ENCODE results near the gene OR2G2. TPM values are rescaled to one million over a fixed set of nuclear protein-coding genes. Genes with fewer than 3 reads are reported as not detected.

OR2G2 gene, protein sequence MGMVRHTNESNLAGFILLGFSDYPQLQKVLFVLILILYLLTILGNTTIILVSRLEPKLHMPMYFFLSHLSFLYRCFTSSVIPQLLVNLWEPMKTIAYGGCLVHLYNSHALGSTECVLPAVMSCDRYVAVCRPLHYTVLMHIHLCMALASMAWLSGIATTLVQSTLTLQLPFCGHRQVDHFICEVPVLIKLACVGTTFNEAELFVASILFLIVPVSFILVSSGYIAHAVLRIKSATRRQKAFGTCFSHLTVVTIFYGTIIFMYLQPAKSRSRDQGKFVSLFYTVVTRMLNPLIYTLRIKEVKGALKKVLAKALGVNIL
- total RNA-seq = not detected in 2 replicates

DNA sequence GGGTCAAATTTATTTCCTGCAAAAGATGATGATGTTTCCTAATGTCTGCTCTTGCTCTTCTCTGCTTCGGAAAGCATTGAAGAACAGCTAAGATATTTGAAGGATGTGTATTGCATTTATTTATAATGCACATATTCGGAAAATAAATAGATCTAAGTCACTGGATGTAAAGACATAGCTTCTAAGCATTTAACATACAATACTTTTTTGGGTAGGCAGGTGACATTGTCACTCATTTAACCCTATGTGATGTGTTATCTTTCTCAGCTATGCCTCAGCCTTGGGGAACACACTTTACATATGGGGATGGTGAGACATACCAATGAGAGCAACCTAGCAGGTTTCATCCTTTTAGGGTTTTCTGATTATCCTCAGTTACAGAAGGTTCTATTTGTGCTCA lies at the start of gene OR2G2:
Gene OR2G2 (plus strand): TSS at position 301 of the 400 bp plus-strand sequence. CDS start 0 bp downstream, at position 301.
- no peak for DNase-seq (ENCODE audit: low read depth)

DNA sequence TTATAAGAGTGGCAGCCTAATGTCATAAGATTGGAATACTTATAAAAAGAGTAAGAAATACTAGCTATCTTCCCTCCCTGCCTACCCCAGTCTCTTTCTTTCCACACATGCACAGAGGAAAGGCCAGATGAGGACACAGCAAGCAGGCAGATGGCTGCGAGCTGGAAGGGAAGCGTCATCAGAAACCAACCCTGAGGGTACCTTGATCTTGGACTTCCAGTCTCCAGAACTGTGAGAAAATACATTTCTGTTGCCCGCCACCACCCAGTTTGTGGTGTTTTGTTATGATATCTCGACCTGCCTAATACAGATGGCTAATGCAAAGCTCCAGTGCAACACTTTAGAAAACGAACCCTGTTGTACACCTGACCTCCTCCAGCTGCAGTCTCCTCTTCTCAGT lies 49.6 kb upstream of the OR2G2 start:
- DNase-seq (ENCODE audit: low read depth) = no peak

DNA sequence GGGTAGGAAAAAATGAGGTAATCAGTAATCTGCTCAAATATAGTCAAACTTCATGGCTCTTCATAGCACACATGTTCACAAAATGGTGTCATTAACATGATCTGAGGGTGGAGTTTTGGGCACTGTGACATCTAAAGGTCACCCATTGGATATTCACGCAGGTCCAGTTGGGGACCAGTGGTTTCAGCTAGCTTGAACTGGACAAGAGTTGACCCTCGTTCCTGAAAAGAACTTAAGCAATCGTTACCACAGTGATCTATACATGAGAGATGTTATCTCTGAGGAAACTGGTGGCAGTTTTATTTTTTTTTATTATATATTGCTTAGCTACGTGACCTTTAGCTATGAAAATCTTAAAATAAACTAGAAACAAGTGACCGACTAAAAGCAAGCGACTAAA lies 48.9 kb upstream of the OR2G2 start:
- DNase-seq (ENCODE audit: low read depth) = no peak

DNA sequence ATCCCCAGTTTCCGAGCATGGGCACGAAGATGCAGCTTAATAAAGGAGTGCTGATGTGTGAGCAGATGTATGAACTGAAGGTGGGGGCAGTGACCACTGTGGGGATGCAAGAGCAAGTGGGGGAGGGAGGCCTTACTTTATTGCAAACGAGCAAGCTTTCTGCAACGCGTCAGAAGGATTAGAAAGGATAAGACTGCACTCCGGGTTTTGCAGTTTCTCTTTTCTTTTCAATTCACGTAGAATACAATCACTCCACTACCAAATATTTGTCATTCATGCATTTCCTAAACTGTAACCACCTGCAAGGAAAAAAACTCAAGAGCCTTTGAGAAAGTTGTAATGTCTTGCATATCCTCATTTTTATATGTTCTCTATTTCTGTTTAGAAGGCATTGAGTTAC lies 47.6 kb upstream of the OR2G2 start:
- no peak for DNase-seq (ENCODE audit: low read depth)

DNA sequence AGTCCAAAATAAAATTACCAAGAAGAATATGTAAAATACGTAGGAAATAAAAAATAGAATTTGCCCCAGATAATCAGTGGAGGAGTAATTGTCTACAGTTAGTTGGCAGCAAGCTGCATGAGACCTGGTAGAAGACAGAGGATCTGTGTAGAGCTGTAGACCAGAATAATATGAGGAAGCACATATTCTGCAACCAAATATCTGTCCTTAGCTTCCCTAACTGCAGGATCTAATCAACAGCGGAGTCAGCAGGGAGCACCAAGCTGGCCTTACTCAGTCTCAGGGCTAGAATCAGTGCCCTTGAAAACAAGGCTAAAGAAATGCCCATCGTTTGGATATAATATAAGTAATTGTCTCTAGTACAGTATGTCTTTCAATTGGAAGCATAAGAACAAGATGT lies 45.3 kb upstream of the OR2G2 start:
- DNase-seq (ENCODE audit: low read depth) = no peak

DNA sequence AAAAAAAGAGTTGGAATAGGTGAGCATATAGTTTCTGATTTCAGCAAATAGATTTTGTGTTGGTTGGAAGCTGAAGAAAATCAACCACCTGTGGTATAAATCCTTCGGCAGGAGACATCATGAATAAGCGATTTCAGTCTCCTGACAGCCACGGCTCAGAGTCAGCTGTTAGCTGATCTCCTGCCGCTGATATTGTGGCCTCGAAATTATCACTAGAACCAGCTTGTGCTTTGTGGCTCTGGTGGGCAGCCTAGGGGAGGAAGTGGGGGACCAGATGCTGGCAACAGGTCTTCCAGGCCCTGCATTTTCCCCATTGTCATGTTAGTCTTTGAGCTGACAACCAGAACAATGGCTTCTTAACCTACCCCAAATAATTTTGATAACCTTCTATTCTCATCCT lies 40.1 kb upstream of the OR2G2 start:
- DNase-seq (ENCODE audit: low read depth) = no peak

DNA sequence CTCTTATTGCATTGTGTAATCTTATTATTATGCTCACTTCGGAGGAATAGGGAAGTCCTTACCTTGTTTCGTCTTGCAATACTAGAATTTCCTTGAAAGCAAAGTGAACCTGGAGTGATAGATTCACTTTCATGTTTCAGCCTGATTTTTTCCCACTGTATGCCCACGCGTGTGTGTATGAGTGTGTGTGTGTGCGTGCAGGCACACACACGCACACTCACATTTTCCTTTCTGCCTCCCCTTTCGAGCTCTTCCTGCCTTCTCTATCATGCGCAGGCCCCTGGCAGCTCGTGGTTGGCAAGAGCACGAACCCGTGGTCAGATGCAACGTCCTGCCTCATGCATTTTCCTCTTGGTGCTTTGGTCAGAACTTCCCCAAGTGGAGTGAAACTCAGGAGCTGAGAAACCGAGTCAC lies 39.4 kb upstream of the OR2G2 start, which contains the start of gene GCSAML:
Gene GCSAML (plus strand): TSS at position 366 of the 414 bp plus-strand sequence. CDS start 58 bp downstream, outside the sequence.
- no peak for DNase-seq (ENCODE audit: low read depth)

DNA sequence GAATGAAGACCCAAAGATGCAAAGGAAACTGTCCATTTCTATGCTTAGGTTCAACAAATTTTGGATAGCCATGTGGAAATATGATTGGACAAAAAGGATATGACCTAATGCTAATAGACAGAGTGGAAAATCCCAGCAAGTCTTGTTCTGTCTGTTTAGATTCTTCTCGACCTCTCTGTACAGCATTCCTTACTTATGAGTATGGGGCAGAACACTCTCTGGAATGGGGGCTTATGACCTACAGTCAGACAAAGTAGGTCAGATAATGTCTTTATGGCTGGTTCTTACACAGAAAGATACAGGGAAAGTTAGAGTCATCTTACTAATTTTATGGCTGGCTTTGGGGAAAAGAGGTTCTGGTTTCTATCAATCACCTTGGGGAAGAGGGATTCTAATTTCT lies 36.4 kb upstream of the OR2G2 start:
- no peak for DNase-seq (ENCODE audit: low read depth)

DNA sequence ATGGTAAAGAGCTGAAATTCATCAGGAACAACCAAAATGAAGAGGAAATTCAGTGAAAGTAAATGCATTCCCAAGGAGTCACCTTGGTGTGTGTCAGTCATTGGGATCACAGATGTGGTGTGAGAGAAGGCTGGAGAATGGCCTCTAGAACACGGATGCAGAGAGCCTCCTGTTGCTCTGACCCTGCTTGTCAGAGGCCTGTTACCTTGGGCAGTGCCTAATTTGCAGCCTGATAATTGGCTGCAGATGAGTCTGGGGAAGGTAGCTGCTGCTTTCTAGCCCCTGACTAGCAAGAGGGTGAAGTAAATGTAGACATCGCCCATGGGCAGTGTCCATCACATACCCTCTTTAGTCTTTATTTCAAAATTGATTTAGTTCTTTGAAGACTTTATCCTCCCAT lies 35.9 kb upstream of the OR2G2 start:
- no peak for DNase-seq (ENCODE audit: low read depth)

DNA sequence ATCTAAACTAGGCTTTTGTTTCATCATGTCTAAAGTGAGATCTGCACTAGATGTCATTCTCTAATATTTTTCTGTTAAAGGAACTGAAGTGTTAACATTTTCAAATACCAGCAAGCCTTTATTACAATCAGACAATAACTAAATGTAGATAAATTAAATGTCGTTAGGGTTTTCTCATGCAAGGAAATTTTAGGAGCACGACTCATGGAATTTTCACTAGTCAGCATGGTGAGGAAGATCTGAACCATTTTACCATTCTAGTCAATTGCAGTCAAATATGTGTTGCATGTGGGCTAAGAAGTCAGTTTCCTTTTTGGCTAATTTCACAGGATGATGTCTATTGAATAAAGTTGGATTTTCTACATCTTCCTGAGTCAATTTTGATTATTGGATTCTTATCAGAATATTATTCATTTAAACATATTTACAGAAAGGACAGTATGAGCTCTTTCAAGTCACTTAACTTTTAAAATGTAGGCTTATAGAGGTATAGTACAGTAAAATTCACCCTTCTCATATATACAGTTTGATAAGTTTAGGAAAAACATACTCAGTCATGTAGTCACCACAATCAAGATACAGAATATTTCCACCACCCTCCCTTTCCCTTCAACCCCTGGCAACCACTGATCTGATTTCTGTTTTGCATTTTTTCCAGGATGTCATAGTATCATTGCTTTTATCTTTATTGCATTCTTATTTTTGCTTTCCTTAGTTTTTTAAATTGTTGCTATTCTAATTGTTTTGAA lies 30.1 kb upstream of the OR2G2 start:
- DNase-seq (ENCODE audit: low read depth) = no peak

DNA sequence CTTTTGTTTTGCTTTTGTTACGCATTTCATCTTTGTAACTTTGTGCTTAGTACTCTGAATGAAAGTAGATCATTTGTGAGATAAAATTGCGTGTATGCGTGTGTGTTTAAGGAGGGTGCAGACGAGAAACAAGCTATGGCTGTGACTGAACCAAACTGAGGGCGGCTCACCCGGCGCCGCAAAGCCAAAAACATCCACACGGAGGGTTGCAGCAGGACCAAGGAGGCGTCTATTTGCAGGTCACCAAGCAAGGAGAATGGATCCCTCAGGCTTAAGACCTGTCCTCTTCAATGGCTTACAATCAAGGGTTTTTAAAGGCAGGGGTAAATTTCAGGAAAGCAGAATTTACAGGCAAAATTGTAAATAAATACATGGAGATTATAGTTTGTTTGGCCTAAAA lies 26.4 kb upstream of the OR2G2 start:
- DNase-seq (ENCODE audit: low read depth) = no peak

DNA sequence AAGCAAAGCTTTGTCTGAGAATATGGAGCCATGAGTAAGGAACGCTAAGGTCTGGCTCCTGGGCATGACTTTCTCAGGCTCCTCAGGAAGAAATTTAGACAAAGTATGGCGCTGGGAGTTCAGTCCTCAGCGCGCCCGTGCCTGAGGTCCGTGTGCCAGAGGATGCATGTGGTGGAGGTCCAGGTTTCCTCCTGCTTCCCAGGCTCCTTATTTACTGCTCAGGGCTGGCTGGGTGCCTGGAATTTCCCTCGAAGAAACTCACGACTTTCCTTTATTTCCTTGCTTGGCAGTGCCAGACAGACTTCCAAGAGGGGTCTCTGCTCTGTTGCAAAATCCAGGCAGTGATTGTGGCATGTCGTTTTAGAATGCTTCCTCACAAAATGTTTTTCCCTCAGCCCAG lies 26.0 kb upstream of the OR2G2 start:
- no peak for DNase-seq (ENCODE audit: low read depth)

DNA sequence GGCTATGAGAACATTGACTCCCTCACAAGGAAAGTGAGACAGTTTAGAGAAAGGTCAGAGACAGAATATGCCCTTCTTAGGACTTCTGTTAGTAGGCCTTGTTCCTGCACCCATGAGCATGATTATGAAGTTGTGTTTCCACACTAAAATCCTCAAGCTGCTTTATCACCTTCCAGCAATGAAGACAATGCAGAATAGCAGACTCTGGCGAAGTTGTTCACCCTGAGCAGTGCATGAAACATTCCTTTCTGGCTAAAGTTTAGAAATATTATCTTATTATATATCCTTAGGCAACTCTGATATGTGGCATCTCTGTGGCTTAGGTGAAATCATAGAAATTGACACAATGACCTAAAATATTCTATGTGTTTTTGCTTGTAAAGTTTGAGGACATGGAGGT lies 13.9 kb upstream of the OR2G2 start:
- DNase-seq (ENCODE audit: low read depth) = no peak

DNA sequence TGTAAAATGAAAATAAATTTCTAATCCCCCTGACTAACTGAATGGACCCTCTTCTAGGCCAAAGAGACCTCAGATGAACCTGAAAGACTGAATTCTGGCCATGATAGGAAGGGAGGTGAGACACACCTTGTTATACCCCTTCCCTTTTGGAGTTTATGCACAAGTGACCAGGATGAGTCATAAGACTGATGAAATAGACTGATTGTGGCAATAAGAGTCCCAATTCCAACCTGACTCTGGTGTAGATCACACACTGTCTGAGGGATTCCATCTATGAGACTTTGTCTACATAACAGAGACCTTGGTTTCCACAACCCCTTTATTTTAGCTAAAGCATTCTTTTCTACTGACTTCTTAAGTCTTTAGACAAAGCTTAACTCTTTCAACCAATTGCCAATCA lies 13.5 kb upstream of the OR2G2 start:
- DNase-seq (ENCODE audit: low read depth) = no peak

DNA sequence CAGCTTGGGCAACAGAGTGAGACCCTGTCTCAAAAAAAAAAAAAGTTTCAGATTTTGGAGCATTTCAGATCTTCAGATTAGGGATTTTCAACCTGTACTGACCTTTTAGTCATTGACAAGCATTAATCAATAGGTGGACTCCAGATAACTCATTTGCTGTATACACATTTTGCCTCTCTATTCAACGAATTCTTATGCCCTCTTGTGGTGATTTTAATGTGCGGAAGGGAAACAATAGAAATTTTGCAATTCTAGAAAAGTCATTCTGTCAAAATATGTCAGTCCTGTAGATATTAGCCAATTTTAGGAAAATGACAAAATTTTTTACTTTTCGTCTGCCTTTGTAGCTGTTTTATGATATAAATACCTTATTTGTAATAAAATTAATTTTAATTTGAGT lies 11.6 kb upstream of the OR2G2 start:
- no peak for DNase-seq (ENCODE audit: low read depth)

DNA sequence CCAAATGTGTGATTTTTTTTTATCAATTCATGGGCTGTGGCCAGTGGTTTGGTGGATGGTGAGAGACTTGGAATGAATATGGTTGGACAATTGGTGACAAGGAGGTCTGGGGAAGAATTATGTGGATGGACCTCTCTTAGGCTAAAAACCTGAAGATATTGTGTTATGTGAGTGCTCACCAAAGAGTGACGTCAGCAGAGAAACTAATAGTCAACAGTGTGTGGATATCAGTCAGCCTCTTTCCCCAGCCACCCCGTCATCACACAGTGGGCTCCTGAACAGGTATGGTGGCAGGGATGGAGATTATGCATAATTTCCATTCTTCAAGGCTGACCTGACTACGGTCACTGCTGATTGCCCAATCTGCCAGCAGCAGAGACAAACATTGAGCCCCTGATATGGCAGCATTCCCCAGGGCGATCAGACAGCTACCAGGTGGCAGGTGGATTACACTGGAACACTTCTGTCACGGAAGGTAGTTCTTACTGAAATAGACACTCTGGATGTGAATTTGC lies 9.2 kb upstream of the OR2G2 start:
- no peak for DNase-seq (ENCODE audit: low read depth)

DNA sequence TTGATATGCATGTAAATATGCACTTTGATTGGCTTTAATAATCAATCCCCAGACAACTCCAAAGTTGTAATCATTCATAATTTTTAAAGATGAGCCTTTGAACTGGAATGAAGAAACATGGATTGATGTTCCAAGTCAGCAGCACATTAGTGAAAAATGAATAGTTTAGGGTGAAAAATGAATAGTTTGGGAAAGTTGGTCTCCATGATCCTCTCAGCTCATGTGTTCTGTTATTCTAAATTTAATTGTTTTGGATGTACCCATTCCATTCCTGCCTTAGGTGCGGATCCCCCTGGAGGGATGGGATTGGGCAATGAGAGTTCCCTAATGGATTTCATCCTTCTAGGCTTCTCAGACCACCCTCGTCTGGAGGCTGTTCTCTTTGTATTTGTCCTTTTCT lies 17.1 kb downstream of the OR2G2 start, which contains the start of gene OR2G3:
Gene OR2G3 (plus strand): TSS at position 301 of the 400 bp plus-strand sequence. CDS start 0 bp downstream, at position 301.
- DNase-seq (ENCODE audit: low read depth) = no peak

DNA sequence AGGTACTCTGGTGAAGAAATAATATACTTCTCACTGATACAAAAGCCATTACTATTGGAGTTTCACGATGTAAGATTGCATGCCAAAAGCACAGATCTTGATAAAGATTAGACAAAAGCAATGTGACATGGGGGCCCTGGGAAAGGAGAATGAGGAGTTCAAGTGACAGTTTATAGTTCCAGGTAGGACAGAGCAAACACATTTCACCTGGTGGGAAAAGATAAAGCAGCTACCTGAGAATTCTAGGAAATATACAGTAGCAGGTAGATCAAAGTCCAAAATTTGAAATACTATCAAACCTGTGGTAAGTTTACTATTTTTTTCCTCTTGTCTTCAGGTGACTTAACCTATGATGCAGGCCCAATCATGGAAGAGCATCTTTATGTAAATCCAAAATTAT lies 25.2 kb downstream of the OR2G2 start:
- DNase-seq (ENCODE audit: low read depth) = no peak

DNA sequence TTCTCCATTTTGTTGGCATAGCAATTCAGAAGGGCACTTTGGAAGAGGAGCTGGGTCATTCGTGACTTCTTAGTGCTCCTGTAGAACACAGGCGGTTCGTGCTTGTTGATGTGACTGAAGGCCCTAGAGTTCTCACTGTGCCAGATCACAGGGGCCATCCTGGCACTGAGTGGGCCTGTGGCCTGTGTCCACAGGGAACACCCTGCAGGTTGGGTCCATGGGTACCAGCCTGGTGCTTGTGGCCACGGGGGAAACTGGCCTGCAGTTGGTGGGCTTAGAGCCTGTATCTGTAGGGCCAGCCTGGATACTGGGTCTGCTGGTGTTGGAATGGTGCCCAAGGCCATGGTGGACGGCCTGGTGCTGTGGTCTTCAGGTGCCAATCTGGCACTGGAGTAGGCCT lies 26.5 kb downstream of the OR2G2 start:
- DNase-seq (ENCODE audit: low read depth) = no peak

DNA sequence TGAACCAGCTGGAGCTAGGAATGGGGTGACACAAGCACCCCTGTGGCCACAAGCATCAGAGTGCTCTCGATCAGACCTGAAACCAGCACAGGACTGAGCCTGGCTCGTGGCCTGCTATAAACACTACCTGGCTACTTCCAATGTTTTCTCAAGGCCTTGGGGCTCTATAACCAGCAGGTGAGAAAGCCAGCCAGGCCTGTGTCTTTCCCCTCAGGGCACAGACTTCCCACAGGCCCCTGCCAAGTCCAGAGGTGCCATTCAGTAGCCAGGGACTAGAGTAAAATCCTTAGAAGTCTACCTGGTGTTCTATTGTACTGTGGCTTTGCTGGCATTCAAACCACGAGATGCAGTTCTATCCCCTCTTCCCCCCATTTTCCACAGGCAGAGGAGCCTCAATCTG lies 39.8 kb downstream of the OR2G2 start:
- DNase-seq (ENCODE audit: low read depth) = no peak

DNA sequence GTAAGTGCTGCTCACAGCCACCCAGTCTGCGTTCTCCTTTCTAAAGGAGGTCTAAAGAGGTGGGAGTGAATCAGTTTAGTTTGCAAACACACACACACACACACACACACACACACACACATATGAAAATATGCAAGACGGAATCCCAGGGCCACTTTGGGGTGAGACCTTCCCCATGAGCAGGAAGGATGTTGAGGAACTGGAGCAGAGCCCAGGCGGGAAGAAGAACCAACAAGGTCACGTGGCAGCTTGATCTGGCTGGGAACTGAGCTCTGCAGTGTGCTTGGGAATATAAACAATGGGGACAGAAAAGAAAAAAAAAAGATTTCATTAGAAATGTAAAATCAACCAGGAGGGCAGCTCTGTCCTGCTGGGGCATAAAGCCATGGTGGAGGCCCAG lies 49.9 kb downstream of the OR2G2 start:
- DNase-seq (ENCODE audit: low read depth) = no peak

DNA sequence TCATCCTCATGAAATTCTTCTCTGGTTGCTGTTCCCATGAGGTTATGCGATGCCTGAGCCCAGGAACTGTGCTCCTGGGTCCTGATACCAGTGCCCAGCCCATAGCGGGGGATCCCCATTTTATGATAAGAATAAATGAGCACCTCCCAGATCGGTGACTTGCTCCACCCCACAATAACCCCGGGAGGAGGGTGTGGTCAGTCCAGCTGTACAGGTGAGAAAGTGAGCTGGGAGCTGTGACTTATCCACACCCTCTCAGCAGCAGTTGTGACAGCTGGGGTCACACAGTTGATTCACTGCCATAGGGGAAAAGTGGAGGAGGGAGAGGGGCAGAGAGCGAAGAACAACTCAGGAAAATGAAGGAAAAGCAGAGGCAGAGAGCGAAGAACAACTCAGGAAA lies 50.6 kb downstream of the OR2G2 start:
- no peak for DNase-seq (ENCODE audit: low read depth)
